AG09309 (cell line): ENCODE results near the gene RAB43.

Source experiments
- DNase-seq: peaks from one replicate; pipeline ENCODE4 v3.0.0-alpha.2; 2010; ENCODE audit warnings: low read depth
- H3K4me3 ChIP-seq: 2 replicates; pipeline ENCODE4 v1.5.1; 2011; ENCODE audit warnings: mild to moderate bottlenecking, low read depth, low read length, moderate library complexity; ENCODE audit not compliant: control insufficient read depth
- TF ChIP-seq, protein P1 (sequence below): IDR thresholded peaks from 2 replicates; pipeline ENCODE4 v1.5.1; 2011; ENCODE audit warnings: mild to moderate bottlenecking, low read depth, low read length, inconsistent platforms; ENCODE audit not compliant: insufficient read depth, control insufficient read depth; ENCODE audit errors: missing control alignments

Gene RAB43

DNA sequence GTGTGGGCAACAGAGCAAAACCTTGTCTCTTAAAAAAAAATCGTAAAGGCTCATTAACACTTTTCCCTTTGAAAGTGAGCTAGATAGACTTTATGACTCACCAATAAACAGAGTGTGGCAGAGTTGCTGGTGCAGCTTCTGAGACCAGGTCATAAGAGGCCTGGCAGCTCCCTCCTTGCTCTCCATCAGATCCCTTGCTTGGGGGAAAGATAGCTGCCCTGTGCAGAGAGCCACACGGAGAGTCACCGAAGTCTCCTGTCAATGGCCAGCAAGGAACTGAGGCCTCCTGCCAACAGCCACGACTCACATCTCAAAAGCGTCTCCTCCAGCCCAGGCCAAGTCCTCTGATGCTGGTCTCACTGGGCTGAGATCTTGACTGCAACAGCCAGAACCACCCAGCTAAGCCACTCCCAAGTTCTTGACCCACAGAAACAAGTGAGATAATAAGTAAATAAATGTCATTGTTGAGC, 69.7 kb downstream of the RAB43 start:
- no peak overlapping the region for H3K4me3 ChIP-seq
- DNase-seq, result no peak
- TF ChIP-seq, protein P1, sequence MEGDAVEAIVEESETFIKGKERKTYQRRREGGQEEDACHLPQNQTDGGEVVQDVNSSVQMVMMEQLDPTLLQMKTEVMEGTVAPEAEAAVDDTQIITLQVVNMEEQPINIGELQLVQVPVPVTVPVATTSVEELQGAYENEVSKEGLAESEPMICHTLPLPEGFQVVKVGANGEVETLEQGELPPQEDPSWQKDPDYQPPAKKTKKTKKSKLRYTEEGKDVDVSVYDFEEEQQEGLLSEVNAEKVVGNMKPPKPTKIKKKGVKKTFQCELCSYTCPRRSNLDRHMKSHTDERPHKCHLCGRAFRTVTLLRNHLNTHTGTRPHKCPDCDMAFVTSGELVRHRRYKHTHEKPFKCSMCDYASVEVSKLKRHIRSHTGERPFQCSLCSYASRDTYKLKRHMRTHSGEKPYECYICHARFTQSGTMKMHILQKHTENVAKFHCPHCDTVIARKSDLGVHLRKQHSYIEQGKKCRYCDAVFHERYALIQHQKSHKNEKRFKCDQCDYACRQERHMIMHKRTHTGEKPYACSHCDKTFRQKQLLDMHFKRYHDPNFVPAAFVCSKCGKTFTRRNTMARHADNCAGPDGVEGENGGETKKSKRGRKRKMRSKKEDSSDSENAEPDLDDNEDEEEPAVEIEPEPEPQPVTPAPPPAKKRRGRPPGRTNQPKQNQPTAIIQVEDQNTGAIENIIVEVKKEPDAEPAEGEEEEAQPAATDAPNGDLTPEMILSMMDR, result no peak

- TF ChIP-seq, protein P1, result no peak
- no peak overlapping the region for H3K4me3 ChIP-seq
- no peak for DNase-seq
Observed at GRCh38 chr3:129050556-129051295, 70.9 kb downstream of the RAB43 start.

DNA sequence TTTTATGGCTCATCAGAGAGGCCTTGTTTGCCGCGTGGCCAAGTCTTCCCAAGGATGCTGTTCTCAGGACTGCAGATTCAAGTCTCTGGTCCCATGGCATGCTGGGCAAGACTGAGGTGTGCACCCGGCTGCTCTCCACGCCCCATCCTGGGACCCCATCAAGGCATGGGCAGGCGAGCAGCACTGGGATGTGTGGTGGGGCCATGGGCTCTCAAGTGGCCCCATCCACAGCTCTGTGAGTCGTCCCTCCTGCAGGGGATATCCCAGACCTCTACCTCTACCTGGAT, 74.1 kb downstream of the RAB43 start:
- H3K4me3 ChIP-seq, result no peak overlapping the region
- DNase-seq, result no peak
- TF ChIP-seq, protein P1, result no peak

GRCh38 chr3:129046732-129047552, 74.7 kb downstream of the RAB43 start:
- TF ChIP-seq, protein P1, result no peak
- no peak for DNase-seq
- no peak overlapping the region for H3K4me3 ChIP-seq

DNA sequence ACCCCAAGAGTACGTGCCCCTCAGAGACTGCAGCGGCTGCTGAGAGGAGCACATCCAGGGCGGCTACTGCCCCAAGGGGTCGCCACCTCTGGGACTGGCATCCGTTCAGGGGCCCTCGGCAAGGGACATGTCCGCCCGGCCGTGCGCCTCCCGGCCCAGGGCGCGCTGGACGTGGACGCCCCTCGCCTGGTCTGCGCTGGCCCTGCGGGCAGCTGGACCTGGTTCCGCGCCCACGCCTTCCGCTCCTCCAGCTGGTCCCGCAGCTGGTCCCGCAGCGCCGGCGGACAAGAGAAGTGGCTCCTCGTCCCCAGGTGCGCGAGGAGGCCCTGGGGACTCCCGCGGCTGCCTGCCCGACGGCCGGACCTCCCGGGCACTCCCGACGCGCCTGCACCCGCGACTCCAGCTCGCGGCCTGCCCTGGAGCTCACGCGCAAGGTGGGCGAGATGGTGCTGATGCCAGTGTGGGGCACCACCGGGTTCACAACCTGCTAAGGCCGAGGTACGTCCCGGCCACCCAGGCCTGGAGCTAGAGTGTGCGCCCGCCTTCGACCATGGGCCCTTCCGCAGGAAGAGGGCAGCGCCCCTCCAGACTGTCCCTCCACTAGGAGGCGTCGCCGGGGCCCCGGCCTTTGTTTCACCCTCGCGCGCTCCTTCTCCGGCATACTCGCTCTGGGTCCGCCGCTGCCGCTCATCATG, 75.4 kb downstream of the RAB43 start:
- TF ChIP-seq, protein P1, result no peak
- no peak for DNase-seq
- no peak overlapping the region for H3K4me3 ChIP-seq

DNA sequence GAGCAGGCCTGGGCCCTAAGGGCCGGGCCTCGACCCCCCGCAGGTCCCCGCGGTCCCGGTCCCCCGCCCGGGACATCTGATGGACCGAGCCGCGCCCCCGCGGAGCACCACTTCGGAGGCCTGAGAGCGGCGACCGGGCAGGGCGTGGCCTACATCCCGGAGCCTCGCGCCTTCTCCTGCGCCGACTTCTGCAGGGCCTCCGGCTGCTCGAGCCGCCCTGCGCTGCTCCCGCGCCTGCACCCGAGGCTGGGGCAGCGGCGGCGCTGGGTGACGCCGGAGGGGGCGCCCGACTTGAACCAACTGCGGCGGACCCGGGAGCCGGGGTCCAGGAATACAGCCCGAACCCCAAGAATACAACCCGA, 75.9 kb downstream of the RAB43 start:
- no peak overlapping the region for H3K4me3 ChIP-seq
- DNase-seq, result no peak

More for the DNA sequence above, 75.9 kb downstream of the RAB43 start:
- TF ChIP-seq, protein P1, result no peak
